Measurements from ENCODE around the gene SLC30A10. TPM values are rescaled to one million over a fixed set of nuclear protein-coding genes. Genes with fewer than 3 reads are reported as not detected.

SLC30A10 gene
- total RNA-seq, 1 donor from 2014 or later = 1.0 TPM

- no peaks in the 10 kb centered on the region for H3K36me3 ChIP-seq (ENCODE audit: control insufficient read depth in 3 of 3, insufficient read depth in 3 of 3, low read length in 3 of 3)
- H3K27ac ChIP-seq (ENCODE audit: low read depth, low read length) = no peak overlapping the region
- no peaks in the 10 kb centered on the region for H3K9me3 ChIP-seq (ENCODE audit: control insufficient read depth in 3 of 3, low read length in 3 of 3)
- peaks cover 2 to 7% (median 6%) of the 10 kb centered on the region in 3 donors for H3K4me1 ChIP-seq (ENCODE audit: control insufficient read depth in 3 of 3, insufficient read depth in 3 of 3, low read length in 3 of 3)
- no peak overlapping the region for H3K9ac ChIP-seq (ENCODE audit: low read depth in 1 of 3, low read length in 3 of 3)
- peaks cover 21 to 31% (median 27%) of the 10 kb centered on the region in 3 donors for H3K27me3 ChIP-seq (ENCODE audit: control insufficient read depth in 3 of 3, insufficient read depth in 3 of 3, low read length in 3 of 3)
- no peak overlapping the region for H3K4me3 ChIP-seq (ENCODE audit: low read length in 3 of 3)
Observed at GRCh38 chr1:219931033-219931432, 2.7 kb upstream of the SLC30A10 start.

GRCh38 chr1:219928791-219929118 lies 398 bp upstream of the SLC30A10 start:
- Histone ChIP-seq H3K9me3 (ENCODE audit: control insufficient read depth in 3 of 3, low read length in 3 of 3) (no peaks in the 10 kb centered on the region), H3K27ac (ENCODE audit: low read depth, low read length) (no peak overlapping the region), H3K27me3 (ENCODE audit: control insufficient read depth in 3 of 3, insufficient read depth in 3 of 3, low read length in 3 of 3) (peaks cover 21 to 32% (median 27%) of the 10 kb centered on the region in 3 donors), H3K9ac (ENCODE audit: low read depth in 1 of 3, low read length in 3 of 3) (no peak overlapping the region), H3K4me1 (ENCODE audit: control insufficient read depth in 3 of 3, insufficient read depth in 3 of 3, low read length in 3 of 3) (peaks cover 2 to 7% (median 6%) of the 10 kb centered on the region in 3 donors), H3K4me3 (ENCODE audit: low read length in 3 of 3) (no peak overlapping the region), H3K36me3 (ENCODE audit: control insufficient read depth in 3 of 3, insufficient read depth in 3 of 3, low read length in 3 of 3) (no peaks in the 10 kb centered on the region)

GRCh38 chr1:219927298-219927955 lies 930 bp downstream of the SLC30A10 start:
- Histone ChIP-seq H3K9me3 (ENCODE audit: control insufficient read depth in 3 of 3, low read length in 3 of 3) (no peaks in the 10 kb centered on the region), H3K27me3 (ENCODE audit: control insufficient read depth in 3 of 3, insufficient read depth in 3 of 3, low read length in 3 of 3) (peaks cover 26 to 32% (median 27%) of the 10 kb centered on the region in 3 donors), H3K4me1 (ENCODE audit: control insufficient read depth in 3 of 3, insufficient read depth in 3 of 3, low read length in 3 of 3) (peaks cover 2 to 7% (median 6%) of the 10 kb centered on the region in 3 donors), H3K36me3 (ENCODE audit: control insufficient read depth in 3 of 3, insufficient read depth in 3 of 3, low read length in 3 of 3) (no peaks in the 10 kb centered on the region), H3K9ac (ENCODE audit: low read depth in 1 of 3, low read length in 3 of 3) (peak overlapping the region in 1 of 3 donors; percentile 16), H3K27ac (ENCODE audit: low read depth, low read length) (no peak overlapping the region), H3K4me3 (ENCODE audit: low read length in 3 of 3) (peak overlapping the region; percentile 22 to 60 (median 49))

- H3K9ac ChIP-seq (ENCODE audit: low read depth in 1 of 3, low read length in 3 of 3) = no peak overlapping the region
- no peak overlapping the region for H3K27ac ChIP-seq (ENCODE audit: low read depth, low read length)
- H3K4me1 ChIP-seq (ENCODE audit: control insufficient read depth in 3 of 3, insufficient read depth in 3 of 3, low read length in 3 of 3) = peaks cover 2 to 7% (median 6%) of the 10 kb centered on the region in 3 donors
- no peaks in the 10 kb centered on the region for H3K36me3 ChIP-seq (ENCODE audit: control insufficient read depth in 3 of 3, insufficient read depth in 3 of 3, low read length in 3 of 3)
- H3K4me3 ChIP-seq (ENCODE audit: low read length in 3 of 3) = no peak overlapping the region
- H3K27me3 ChIP-seq (ENCODE audit: control insufficient read depth in 3 of 3, insufficient read depth in 3 of 3, low read length in 3 of 3) = peaks cover 26 to 32% (median 27%) of the 10 kb centered on the region in 3 donors
- no peaks in the 10 kb centered on the region for H3K9me3 ChIP-seq (ENCODE audit: control insufficient read depth in 3 of 3, low read length in 3 of 3)
Observed at GRCh38 chr1:219926363-219926998, 1.9 kb downstream of the SLC30A10 start.

GRCh38 chr1:219924342-219924741 lies 4.0 kb downstream of the SLC30A10 start:
- Histone ChIP-seq H3K36me3 (ENCODE audit: control insufficient read depth in 3 of 3, insufficient read depth in 3 of 3, low read length in 3 of 3) (no peaks in the 10 kb centered on the region), H3K9ac (ENCODE audit: low read depth in 1 of 3, low read length in 3 of 3) (no peak overlapping the region), H3K4me1 (ENCODE audit: control insufficient read depth in 3 of 3, insufficient read depth in 3 of 3, low read length in 3 of 3) (peaks cover 2 to 7% (median 6%) of the 10 kb centered on the region in 3 donors), H3K4me3 (ENCODE audit: low read length in 3 of 3) (no peak overlapping the region), H3K27me3 (ENCODE audit: control insufficient read depth in 3 of 3, insufficient read depth in 3 of 3, low read length in 3 of 3) (peaks cover 24 to 32% (median 26%) of the 10 kb centered on the region in 3 donors), H3K9me3 (ENCODE audit: control insufficient read depth in 3 of 3, low read length in 3 of 3) (no peaks in the 10 kb centered on the region), H3K27ac (ENCODE audit: low read depth, low read length) (no peak overlapping the region)

GRCh38 chr1:219917851-219918466 lies 10.4 kb downstream of the SLC30A10 start:
- no peaks in the 10 kb centered on the region for H3K36me3 ChIP-seq (ENCODE audit: control insufficient read depth in 3 of 3, insufficient read depth in 3 of 3, low read length in 3 of 3)
- H3K27ac ChIP-seq (ENCODE audit: low read depth, low read length) = no peak overlapping the region
- H3K9ac ChIP-seq (ENCODE audit: low read depth in 1 of 3, low read length in 3 of 3) = no peak overlapping the region
- no peak overlapping the region for H3K4me3 ChIP-seq (ENCODE audit: low read length in 3 of 3)
- peaks cover 0 to 4% (median 0%) of the 10 kb centered on the region in 3 donors for H3K27me3 ChIP-seq (ENCODE audit: control insufficient read depth in 3 of 3, insufficient read depth in 3 of 3, low read length in 3 of 3)
- no peaks in the 10 kb centered on the region for H3K9me3 ChIP-seq (ENCODE audit: control insufficient read depth in 3 of 3, low read length in 3 of 3)
- H3K4me1 ChIP-seq (ENCODE audit: control insufficient read depth in 3 of 3, insufficient read depth in 3 of 3, low read length in 3 of 3) = no peaks in the 10 kb centered on the region

GRCh38 chr1:219917281-219917680 lies 11.1 kb downstream of the SLC30A10 start:
- Histone ChIP-seq H3K4me1 (ENCODE audit: control insufficient read depth in 3 of 3, insufficient read depth in 3 of 3, low read length in 3 of 3) (no peaks in the 10 kb centered on the region), H3K9me3 (ENCODE audit: control insufficient read depth in 3 of 3, low read length in 3 of 3) (no peaks in the 10 kb centered on the region), H3K9ac (ENCODE audit: low read depth in 1 of 3, low read length in 3 of 3) (no peak overlapping the region), H3K27me3 (ENCODE audit: control insufficient read depth in 3 of 3, insufficient read depth in 3 of 3, low read length in 3 of 3) (no peaks in the 10 kb centered on the region), H3K4me3 (ENCODE audit: low read length in 3 of 3) (no peak overlapping the region), H3K27ac (ENCODE audit: low read depth, low read length) (no peak overlapping the region), H3K36me3 (ENCODE audit: control insufficient read depth in 3 of 3, insufficient read depth in 3 of 3, low read length in 3 of 3) (no peaks in the 10 kb centered on the region)

- Histone ChIP-seq H3K27me3 (ENCODE audit: control insufficient read depth in 3 of 3, insufficient read depth in 3 of 3, low read length in 3 of 3) (no peaks in the 10 kb centered on the region), H3K9me3 (ENCODE audit: control insufficient read depth in 3 of 3, low read length in 3 of 3) (no peaks in the 10 kb centered on the region), H3K9ac (ENCODE audit: low read depth in 1 of 3, low read length in 3 of 3) (no peak overlapping the region), H3K27ac (ENCODE audit: low read depth, low read length) (no peak overlapping the region), H3K36me3 (ENCODE audit: control insufficient read depth in 3 of 3, insufficient read depth in 3 of 3, low read length in 3 of 3) (no peaks in the 10 kb centered on the region), H3K4me1 (ENCODE audit: control insufficient read depth in 3 of 3, insufficient read depth in 3 of 3, low read length in 3 of 3) (no peaks in the 10 kb centered on the region), H3K4me3 (ENCODE audit: low read length in 3 of 3) (no peak overlapping the region)
Observed at GRCh38 chr1:219916257-219916656, 12.1 kb downstream of the SLC30A10 start.

- Histone ChIP-seq H3K36me3 (ENCODE audit: control insufficient read depth in 3 of 3, insufficient read depth in 3 of 3, low read length in 3 of 3) (no peaks in the 10 kb centered on the region), H3K9ac (ENCODE audit: low read depth in 1 of 3, low read length in 3 of 3) (no peak overlapping the region)
Observed at GRCh38 chr1:219913005-219913770, 15.2 kb downstream of the SLC30A10 start.

More at GRCh38 chr1:219913005-219913770, 15.2 kb downstream of the SLC30A10 start:
- H3K4me3 ChIP-seq (ENCODE audit: low read length in 3 of 3) = no peak overlapping the region
- no peaks in the 10 kb centered on the region for H3K9me3 ChIP-seq (ENCODE audit: control insufficient read depth in 3 of 3, low read length in 3 of 3)
- no peak overlapping the region for H3K27ac ChIP-seq (ENCODE audit: low read depth, low read length)
- H3K27me3 ChIP-seq (ENCODE audit: control insufficient read depth in 3 of 3, insufficient read depth in 3 of 3, low read length in 3 of 3) = no peaks in the 10 kb centered on the region
- H3K4me1 ChIP-seq (ENCODE audit: control insufficient read depth in 3 of 3, insufficient read depth in 3 of 3, low read length in 3 of 3) = no peaks in the 10 kb centered on the region

All from skeletal muscle tissue (tissue), 4 donors.